Measurements from ENCODE around the gene OLFM4. TPM values are rescaled to one million over a fixed set of nuclear protein-coding genes. Genes with fewer than 3 reads are reported as not detected.

The OLFM4 gene
- total RNA-seq, 1 experiment from 2014 or later = not detected

DNA sequence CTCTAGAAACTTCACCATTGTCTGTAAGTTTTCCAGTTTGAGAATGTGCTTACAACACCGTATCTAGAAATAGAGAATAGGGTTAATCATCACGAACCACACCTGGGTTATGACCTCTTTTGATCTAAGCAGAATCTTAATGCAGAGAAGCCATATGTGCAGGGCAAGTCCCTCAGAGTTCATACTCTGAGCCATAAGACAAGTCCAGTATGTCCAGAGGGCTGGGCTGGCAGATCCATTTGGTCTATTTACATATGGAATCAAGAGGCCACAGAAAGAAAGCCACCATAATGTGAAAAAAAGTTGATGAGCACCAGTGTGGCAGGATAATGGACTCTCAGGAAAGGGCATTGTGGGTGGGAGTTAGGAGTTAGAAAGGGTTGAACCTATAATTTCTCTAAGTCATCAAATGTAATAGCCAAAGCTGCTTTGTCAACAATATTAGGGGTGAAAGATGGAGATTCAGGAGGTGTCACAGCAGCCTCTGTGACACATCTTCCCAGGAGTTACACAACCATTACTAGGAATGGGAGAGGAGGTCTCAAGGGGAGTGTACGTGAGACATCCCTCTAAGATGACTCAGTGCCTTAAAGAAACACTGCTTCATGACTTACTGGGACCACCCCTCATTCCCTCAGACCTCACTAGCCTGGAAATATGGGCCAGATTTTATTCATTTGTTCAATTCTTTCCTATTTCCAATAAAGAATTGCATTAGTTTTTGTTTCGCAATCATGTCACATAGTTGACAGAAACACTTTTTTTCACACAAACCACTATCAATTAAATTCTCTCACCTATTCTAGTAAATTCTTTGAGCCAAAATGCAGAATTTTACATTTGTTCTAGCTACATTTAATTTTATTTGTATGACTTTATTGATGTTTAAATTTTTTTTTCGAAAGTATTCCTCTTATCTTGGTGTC lies 30.4 kb upstream of the OLFM4 start:
- H3K27ac ChIP-seq (ENCODE audit: low read length) = no peak overlapping the region
- CTCF ChIA-PET = no interaction called here

GRCh38 chr13:52999093-52999696 lies 29.4 kb upstream of the OLFM4 start:
- intact Hi-C loops (cut with micrococcal nuclease; ENCODE audit: unreplicated experiment) = no loop called here
- Histone ChIP-seq H3K4me1 (ENCODE audit: control insufficient read depth, insufficient read depth, low read length) (no peaks in the 10 kb centered on the region), H3K27ac (ENCODE audit: low read length) (no peak overlapping the region), H3K4me3 (ENCODE audit: low read depth in 2 of 2, low read length in 2 of 2) (no peak overlapping the region), H3K36me3 (ENCODE audit: control insufficient read depth, insufficient read depth, low read length) (no peaks in the 10 kb centered on the region), H3K27me3 (ENCODE audit: control insufficient read depth, insufficient read depth, low read length) (no peaks in the 10 kb centered on the region), H3K9me3 (ENCODE audit: control insufficient read depth, insufficient read depth, low read depth, low read length) (no peaks in the 10 kb centered on the region)
- ATAC-seq = no peak
- CTCF ChIA-PET = no interaction called here
- DNase-seq (ENCODE audit: low read depth, low spot score) = no peak
- BruUV-seq (replicated peaks) = no TSS peak
- POLR2A ChIA-PET = no interaction called here
- TF ChIP-seq SIN3A (IDR thresholded peaks at IDR 0.05; ENCODE audit: borderline replicate concordance, insufficient read depth, low read depth, low read length) = no peak
- no peak for TF ChIP-seq TCF7L2 (IDR thresholded peaks at IDR 0.05; ENCODE audit: low read depth, low read length)
- no peak for TF ChIP-seq POLR2AphosphoS5 (IDR thresholded peaks at IDR 0.05; ENCODE audit: low read depth, low read length)
- no peak for TF ChIP-seq CTCF (IDR thresholded peaks at IDR 0.05)
- TF ChIP-seq, protein P1, sequence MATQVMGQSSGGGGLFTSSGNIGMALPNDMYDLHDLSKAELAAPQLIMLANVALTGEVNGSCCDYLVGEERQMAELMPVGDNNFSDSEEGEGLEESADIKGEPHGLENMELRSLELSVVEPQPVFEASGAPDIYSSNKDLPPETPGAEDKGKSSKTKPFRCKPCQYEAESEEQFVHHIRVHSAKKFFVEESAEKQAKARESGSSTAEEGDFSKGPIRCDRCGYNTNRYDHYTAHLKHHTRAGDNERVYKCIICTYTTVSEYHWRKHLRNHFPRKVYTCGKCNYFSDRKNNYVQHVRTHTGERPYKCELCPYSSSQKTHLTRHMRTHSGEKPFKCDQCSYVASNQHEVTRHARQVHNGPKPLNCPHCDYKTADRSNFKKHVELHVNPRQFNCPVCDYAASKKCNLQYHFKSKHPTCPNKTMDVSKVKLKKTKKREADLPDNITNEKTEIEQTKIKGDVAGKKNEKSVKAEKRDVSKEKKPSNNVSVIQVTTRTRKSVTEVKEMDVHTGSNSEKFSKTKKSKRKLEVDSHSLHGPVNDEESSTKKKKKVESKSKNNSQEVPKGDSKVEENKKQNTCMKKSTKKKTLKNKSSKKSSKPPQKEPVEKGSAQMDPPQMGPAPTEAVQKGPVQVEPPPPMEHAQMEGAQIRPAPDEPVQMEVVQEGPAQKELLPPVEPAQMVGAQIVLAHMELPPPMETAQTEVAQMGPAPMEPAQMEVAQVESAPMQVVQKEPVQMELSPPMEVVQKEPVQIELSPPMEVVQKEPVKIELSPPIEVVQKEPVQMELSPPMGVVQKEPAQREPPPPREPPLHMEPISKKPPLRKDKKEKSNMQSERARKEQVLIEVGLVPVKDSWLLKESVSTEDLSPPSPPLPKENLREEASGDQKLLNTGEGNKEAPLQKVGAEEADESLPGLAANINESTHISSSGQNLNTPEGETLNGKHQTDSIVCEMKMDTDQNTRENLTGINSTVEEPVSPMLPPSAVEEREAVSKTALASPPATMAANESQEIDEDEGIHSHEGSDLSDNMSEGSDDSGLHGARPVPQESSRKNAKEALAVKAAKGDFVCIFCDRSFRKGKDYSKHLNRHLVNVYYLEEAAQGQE (IDR thresholded peaks at IDR 0.05; ENCODE audit: insufficient read depth in 1 of 2, low read depth in 2 of 2, low read length in 1 of 2) = no peak
- in situ Hi-C loops (cut with HindIII; ENCODE audit: low pct_unique_long_range_greater_than_20kb, low sequenced_read_pairs) = no loop called here

More for the DNA sequence above, 30.4 kb upstream of the OLFM4 start:
- H3K4me1 ChIP-seq (ENCODE audit: control insufficient read depth, insufficient read depth, low read length) = no peaks in the 10 kb centered on the region
- in situ Hi-C loops (cut with HindIII; ENCODE audit: low pct_unique_long_range_greater_than_20kb, low sequenced_read_pairs) (no loop called here), intact Hi-C loops (cut with micrococcal nuclease; ENCODE audit: unreplicated experiment) (no loop called here)
- H3K9me3 ChIP-seq (ENCODE audit: control insufficient read depth, insufficient read depth, low read depth, low read length) = no peaks in the 10 kb centered on the region
- H3K27me3 ChIP-seq (ENCODE audit: control insufficient read depth, insufficient read depth, low read length) = no peaks in the 10 kb centered on the region
- no peak overlapping the region for H3K4me3 ChIP-seq (ENCODE audit: low read depth in 2 of 2, low read length in 2 of 2)
- ATAC-seq (no peak), DNase-seq (ENCODE audit: low read depth, low spot score) (no peak)
- POLR2A ChIA-PET = no interaction called here
- no TSS peak for BruUV-seq (replicated peaks)
- no peaks in the 10 kb centered on the region for H3K36me3 ChIP-seq (ENCODE audit: control insufficient read depth, insufficient read depth, low read length)
- TF ChIP-seq POLR2AphosphoS5 (IDR thresholded peaks at IDR 0.05; ENCODE audit: low read depth, low read length) = no peak
- TF ChIP-seq CTCF (IDR thresholded peaks at IDR 0.05) = no peak
- TF ChIP-seq, protein P1 (IDR thresholded peaks at IDR 0.05; ENCODE audit: insufficient read depth in 1 of 2, low read depth in 2 of 2, low read length in 1 of 2) = no peak
- no peak for TF ChIP-seq SIN3A (IDR thresholded peaks at IDR 0.05; ENCODE audit: borderline replicate concordance, insufficient read depth, low read depth, low read length)
- TF ChIP-seq TCF7L2 (IDR thresholded peaks at IDR 0.05; ENCODE audit: low read depth, low read length) = no peak
